GM18858 (cell line): Measurements from ENCODE around the gene KRTAP10-6.
"Not testable (repeated sequence)": the region's sequence is repeated elsewhere in the genome, so short reads cannot be mapped to it uniquely, and the experiment has no call there.

Source experiments
- ATAC-seq: cut with Tn5 transposase; IDR thresholded peaks from one replicate; pipeline ENCODE4 v1.9.1; 2021; ENCODE audit not compliant: unreplicated experiment

The KRTAP10-6 gene

GRCh38 chr21:44600118-44600978 is 8.0 kb upstream of the KRTAP10-6 start, which contains the start of gene KRTAP10-7:
Gene KRTAP10-7, plus strand, starts transcription at chr21:44600597. Its CDS starts 25 bp downstream, at chr21:44600622.
- not testable (repeated sequence) for ATAC-seq

- no peak for ATAC-seq
Measured at GRCh38 chr21:44599264-44600029, 7.1 kb upstream of the KRTAP10-6 start.

GRCh38 chr21:44598061-44598460 is 5.8 kb upstream of the KRTAP10-6 start:
- ATAC-seq = no peak

DNA sequence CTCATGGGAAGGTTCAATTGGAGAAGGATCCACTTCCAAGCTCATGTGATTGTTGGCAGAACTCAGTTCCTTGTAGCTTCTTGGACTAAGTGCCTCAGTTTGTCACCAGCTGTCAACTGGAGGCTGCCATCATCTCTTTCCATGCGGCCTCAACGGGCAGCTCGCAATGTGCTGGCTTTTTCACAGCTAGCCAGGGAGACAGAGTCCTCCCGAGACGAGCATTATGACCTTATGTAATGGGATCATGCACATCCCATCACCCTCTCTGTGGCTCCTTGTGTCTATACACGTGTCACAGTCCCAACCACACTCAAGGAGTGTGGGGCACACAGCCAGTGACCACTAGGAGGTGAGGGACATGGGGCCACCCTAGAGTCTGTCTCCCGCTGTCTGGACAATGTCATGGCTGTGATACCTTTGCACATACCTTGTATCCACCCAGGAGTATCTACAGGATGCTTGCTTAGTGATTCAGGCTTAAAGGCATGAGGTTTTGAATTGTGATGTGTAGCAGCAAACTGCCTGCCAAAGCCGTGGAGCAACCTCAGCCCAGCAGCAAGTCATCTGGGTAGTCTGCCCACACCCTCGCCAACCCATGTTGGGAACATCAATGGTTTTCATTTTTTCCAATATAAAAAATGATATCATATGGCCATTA is 3.9 kb upstream of the KRTAP10-6 start:
- no peak for ATAC-seq

- no peak for ATAC-seq
Measured at GRCh38 chr21:44595524-44595923, 3.2 kb upstream of the KRTAP10-6 start.

DNA sequence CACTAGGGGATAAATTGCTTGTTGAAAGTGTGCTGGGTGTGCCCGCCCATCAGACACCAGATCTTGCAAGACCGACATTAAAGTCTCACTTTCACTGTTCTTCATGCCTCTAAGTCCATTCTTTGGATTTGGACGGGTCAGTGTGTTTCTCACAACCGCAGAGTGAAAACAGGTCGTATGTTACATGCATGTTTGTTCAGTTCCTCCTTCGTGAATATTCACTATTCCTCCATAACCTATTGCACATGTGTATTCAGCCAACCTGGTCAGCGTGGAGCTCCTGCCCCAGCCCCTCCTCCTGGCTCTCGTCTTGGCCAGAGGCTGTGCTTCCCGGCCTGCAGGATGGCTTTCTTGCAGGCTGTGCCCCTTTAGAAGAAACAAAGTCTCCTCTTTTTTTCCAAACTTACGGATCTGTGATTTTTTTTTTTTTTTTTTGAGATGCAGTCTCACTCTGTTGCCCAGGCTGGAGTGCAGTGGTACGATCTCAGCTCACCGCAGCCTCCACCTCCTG is 2.2 kb upstream of the KRTAP10-6 start:
- ATAC-seq = no peak

- no peak for ATAC-seq
Measured at GRCh38 chr21:44593598-44594405, 1.5 kb upstream of the KRTAP10-6 start.

DNA sequence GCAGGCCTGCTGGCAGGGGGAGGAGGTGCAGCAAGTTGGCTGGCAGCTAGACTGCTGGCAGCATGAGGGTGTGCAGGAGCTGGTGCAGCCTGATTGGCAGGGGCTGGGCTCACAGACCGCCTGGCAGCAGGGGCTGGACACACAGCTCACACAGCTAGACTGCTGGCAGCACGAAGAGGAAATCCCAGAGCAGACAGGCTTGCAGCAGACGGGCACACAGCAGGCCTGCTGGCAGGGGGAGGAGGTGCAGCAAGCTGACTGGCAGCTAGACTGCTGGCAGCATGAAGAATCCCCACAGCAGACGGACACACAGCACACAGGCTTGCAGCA is 539 bp downstream of the KRTAP10-6 start:
- not testable (repeated sequence) for ATAC-seq

GRCh38 chr21:44590897-44591800 is 1.2 kb downstream of the KRTAP10-6 start:
- not testable (repeated sequence) for ATAC-seq

GRCh38 chr21:44590311-44590721 is 2.0 kb downstream of the KRTAP10-6 start:
- no peak for ATAC-seq

DNA sequence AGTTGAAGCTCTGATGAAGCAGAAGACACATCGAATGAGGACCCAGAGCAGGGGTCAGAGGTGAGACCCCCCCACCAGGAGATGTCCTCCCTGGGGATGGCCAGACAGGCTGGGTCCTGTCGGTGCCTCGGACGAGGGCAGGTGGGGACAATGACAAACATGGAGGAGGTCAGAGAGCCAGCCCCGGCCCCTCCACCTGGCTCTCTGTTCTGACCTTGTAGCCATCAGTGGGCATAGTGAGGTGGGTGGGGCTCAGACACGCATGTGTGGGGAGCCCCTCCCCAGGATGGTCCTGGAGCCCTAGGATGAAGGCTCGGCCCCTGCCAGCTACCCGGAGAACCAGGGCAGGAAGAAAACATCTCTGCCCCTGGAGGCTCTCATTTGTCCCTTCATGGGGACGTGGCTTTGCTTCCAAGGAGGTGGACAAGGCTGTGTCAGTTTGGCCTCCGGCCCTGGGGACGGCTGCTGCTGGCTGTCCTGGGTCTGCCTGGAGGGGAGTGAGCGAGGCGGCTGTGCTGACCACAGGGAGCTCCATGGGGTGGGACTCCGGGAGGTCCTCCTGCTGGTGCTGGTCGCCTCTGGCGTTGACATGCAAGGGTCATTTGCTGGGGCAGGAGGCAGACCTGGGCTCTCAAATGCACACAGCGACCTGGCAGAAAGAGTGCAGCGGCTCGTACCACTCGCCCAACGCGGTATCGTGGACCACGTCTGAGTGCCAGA is 2.6 kb downstream of the KRTAP10-6 start:
- no peak for ATAC-seq

DNA sequence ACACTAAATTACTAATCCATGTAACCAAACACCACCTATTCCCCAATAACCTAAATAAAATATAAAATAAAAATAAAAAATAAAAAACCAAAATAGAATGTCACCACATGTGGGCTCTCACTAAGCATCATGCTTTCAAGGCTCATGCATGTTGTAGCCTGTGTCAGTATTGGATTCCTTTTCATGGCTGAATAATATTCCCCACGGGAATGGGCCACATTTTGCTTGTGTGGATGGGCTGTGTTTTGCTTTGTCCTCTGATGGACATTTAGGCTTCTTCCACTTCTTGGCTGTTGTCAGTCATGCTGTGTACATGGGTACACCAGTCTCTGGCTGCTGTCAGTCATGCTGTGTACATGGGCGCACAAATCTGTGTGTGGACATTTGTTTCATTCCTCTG is 3.2 kb downstream of the KRTAP10-6 start:
- no peak for ATAC-seq

DNA sequence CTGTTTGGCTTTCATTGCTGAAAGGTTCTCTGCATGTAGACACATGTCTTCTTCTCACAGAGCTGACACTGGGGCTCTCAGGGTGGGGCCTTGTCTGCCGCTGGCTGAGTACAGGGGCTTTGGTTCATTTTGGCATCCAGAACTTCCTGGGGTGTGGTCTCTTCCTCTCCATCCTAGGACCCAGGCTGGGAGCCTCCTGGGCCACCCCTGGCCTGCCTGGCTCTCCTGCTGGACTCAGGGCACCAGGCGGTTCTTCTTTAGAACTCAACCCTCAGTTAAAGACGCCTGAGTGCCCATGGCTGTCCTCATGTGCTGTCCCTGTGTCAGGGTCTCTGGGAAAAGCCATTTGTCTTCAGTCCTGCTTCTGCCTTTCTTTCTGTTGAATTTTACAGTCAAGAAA is 6.4 kb downstream of the KRTAP10-6 start:
- ATAC-seq = no peak

- no peak for ATAC-seq
Measured at GRCh38 chr21:44583800-44584147, 8.5 kb downstream of the KRTAP10-6 start.

DNA sequence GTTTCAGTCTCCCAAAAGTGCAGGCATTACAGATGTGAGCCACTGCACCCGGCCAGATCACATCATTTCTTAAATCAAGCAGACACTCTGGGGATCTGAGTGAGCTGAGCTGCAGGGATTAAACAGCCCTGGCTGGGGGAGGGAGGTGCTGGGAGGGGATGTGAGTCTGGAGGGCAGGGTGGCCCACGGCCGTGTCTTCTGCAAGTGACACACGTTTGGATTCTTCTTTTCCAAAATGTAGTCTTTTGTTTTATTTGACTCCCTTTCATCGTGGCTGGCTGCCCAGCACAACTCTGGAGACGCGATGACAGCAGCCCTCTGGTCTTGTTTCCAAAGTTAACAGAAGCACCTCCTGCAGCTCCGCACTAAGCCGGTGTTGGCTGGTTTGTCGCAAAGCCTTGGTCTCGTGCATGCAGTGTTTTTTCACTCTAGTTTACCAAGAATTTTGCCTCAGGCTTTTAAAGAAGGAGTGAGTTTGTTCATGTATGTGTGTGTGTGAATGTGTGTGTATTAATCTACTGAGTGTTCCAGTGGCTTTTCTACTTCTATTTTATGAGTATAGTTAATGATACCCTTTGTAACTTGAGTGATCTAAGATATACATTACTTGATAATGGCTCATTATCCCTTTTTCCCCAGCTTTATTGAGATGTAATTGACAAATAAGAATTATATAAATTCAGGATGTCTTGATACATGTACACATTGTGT is 9.1 kb downstream of the KRTAP10-6 start:
- ATAC-seq = no peak

DNA sequence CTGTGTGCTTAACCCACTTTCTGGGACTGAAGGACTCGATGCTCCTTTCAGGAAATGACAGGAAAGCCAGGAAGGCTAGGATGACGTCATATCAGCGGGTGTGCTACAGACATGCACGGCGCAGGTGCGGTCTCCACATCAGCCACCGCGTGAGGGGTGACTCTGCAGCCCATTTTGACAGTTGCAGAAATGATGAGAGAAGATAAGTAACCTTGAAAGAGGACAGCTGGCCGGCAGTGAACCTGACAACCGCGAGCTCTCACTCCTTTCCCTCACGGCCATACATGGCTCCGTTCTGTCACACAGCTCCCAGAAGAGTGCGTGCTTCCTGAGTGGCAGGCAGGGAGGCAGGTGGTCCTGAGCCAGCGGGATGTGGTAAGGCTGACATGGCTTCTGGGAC is 10.2 kb downstream of the KRTAP10-6 start:
- ATAC-seq = no peak

DNA sequence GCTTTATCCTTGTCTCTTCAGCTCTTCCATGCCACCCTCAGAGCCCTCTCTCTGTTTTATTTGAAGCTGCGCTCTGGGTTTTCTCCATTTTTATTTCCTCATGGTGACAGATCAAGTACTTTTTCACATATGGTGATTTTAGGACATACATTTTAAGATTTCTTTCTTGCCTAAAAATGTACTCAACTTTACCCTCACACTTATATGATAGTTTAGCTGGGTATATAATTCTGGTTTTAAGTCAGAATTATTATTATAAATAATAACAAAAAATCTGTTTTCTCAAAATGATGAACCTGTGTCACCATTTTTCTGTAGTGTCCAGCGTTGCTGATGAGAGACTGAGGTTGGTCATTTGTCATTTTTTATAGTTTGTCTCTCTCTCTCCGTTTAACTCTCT is 11.1 kb downstream of the KRTAP10-6 start:
- no peak for ATAC-seq

DNA sequence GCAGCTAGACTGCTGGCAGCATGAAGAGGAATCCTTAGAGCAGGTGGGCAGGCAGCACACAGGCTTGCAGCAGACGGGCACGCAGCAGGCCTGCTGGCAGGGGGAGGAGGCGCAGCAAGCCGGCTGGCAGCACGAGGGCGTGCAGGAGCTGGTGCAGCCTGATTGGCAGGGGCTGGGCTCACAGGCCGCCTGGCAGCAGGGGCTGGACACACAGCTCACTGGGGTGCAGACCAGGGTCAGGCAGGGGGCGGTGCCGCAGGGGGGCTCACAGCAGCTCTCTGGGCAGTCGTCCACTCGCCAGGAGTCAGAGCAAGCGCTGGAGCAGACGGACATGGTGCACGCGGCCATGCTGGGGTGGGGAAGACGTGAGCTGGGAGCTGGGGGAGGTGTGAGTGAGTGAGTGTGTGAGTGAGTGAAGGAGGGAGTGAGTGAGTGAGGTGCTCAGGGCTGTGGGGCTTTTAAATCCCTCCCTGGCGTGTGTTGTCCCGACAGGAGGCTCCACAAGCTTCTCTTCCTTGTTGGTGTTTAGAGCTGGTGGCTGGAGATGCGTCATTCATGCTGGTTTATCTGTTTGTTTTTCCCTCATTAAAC is 12.0 kb downstream of the KRTAP10-6 start, which contains the start of gene KRTAP10-5:
KRTAP10-5 (minus strand) TSS at position 374 of the 591 bp plus-strand sequence; CDS start at position 348, 26 bp downstream.
- not testable (repeated sequence) for ATAC-seq
